NCI-H526 treated with DMSO at 0.1 percent for 48 hours (cell line): ENCODE measurements around the gene GDF2.

Source experiments
- DNase-seq: peaks from one replicate; lab custom pipeline; 2025; lab: John Stamatoyannopoulos, UW

The GDF2 gene

GRCh38 chr10:47322300-47323061, at the start of gene GDF2:
TSS of gene GDF2 (plus strand) at chr10:47322454. CDS start at chr10:47322669, 215 bp downstream.
- DNase-seq, result no peak

- DNase-seq, result no peak
Observed at GRCh38 chr10:47276071-47276470, 46.2 kb upstream of the GDF2 start.

- no peak for DNase-seq
Observed at GRCh38 chr10:47276576-47277351, 45.5 kb upstream of the GDF2 start.

- no peak for DNase-seq
Observed at GRCh38 chr10:47277352-47278151, 44.7 kb upstream of the GDF2 start.

- DNase-seq, result no peak
Observed at GRCh38 chr10:47278152-47278473, 44.1 kb upstream of the GDF2 start.

GRCh38 chr10:47278720-47279119, 43.5 kb upstream of the GDF2 start:
- no peak for DNase-seq

GRCh38 chr10:47279276-47279675, 43.0 kb upstream of the GDF2 start:
- DNase-seq, result no peak

GRCh38 chr10:47282005-47282656, 40.1 kb upstream of the GDF2 start:
- DNase-seq, result no peak

GRCh38 chr10:47282657-47283018, 39.6 kb upstream of the GDF2 start:
- DNase-seq, result no peak

DNA sequence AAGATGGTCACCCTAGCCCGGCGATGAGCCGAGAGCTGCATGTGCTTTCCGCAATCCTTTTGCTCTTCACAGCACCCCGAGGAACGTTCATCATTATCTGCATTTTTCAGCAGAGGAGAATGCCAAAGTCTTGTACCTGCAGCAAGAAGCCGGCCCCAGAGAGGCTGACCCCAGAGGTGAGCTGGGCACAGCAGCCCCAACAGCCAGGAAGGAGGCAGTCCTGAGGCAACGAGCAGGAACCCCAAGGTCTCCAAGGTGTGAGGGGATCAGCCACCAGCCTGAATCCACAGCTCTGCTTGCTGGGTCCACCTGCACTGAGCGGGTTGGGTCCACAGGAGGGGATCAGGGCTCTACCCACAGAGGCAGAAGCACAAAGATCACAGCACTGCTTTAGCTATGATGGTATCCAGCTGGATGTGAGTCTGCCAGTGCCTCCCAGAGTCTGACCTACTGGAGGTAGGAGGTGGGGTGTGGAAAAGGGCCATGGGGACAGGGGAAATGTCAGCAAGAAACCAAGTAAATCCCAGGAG, 39.1 kb upstream of the GDF2 start:
- DNase-seq, result no peak

DNA sequence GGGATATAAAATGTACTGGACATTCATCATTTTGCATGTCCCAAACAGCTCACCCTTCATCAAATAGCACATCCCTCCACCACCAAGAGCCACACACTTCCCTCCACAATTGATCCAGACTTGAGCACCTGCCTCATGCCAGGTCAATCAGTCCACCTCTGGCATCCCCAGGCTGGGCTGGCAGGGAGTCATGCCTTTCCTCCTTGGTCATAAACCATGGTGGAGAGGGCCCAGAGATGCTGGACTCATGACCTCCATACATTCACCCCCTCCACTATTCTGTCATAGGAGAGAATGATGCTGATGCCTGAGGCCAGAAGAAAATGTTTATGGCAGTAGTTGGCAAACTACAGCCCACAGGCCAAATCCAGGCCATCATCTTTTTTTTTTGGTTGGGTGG, 38.4 kb upstream of the GDF2 start:
- DNase-seq, result no peak

DNA sequence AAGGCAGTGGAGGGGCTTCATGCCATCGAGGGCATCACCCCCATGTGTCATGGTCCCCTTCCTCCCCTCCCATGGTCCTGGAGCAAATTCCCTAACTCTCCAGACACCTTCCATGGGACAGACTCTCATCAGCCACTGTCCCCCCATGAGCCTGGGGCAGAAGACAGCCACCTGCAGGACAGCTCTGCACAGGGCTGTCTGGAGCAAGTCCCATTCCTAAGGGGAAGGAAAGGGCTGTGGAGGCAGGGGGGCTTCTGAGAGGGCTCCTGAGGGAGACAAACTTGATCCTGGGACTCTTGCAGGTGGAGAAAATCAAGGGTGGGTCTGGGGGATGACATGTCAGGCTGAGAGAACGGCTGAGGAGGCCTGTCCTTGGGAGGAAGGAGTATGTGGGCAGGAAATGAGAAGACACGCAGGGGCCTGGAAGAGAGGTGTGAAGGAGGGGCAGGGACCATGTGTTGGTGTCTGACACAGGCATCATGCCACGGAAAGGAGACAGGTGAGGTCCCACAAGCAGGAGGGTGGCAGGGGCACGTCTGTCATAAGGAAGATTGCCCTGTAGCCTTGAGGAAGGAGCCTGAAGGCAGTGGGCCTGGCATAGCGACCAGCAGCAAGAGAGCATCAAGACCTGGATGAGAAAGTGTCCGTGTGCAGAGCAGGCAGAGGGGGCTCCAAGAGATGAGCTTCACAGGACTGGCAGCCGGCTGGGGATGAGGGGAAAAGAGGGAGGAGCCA, 36.7 kb upstream of the GDF2 start:
- no peak for DNase-seq

- DNase-seq, result no peak
Observed at GRCh38 chr10:47286116-47286505, 36.1 kb upstream of the GDF2 start.

DNA sequence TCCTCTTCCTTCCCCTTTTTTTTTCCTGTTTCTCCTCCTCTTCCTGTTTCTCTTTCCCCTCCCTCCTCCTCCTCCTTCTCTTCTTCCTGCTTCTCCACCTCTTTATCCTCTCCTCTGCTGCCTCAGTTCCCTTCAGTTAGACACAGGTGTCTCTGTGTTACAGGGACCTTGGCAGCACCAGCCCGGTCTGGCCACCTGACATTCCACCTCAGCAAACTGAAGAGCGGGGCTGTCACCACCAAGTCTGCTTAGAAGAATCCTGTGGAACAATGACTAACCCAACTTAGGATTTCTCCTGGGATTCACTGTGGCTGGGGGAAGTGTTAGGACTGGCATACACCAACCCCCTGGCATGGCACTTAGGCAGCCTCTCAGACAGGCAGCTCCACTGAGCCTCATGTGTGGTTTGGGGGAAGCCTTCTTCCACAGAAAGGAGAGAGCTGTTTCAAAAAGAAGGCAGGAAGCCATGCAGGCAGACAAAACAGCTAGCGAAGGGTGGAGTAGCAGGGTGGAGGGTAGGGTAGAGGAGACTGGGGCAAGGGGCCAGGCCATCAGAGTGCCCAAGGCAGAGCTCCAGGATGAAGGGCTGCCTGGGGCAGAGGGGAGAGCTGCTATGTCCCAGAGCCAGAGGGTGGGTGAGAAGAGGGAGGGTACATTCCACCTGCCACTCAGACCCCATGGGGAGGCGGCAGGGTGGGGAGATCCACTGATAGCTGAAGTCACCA, 35.5 kb upstream of the GDF2 start:
- DNase-seq, result no peak

DNA sequence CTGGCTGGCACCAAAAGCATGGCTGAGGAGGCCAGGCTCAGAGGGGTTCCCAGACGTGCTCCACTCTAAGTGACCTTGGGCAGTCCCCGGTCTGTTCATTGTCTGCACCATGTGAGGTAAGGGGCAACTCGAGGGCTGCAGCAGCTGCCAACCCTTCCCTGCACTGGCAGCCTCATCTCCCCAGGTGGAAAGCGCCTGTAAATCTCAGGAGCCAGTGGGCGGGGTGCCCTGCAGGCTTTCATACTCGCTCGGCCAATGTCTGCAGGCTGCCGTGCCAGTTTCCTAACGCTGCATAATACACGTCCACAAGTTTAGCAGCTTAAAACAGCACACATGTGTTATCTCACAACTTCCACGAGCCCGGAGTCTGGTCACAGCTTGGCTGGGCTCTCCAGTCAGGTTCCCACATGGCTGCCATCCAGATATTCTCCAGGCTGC, 34.9 kb upstream of the GDF2 start:
- no peak for DNase-seq

DNA sequence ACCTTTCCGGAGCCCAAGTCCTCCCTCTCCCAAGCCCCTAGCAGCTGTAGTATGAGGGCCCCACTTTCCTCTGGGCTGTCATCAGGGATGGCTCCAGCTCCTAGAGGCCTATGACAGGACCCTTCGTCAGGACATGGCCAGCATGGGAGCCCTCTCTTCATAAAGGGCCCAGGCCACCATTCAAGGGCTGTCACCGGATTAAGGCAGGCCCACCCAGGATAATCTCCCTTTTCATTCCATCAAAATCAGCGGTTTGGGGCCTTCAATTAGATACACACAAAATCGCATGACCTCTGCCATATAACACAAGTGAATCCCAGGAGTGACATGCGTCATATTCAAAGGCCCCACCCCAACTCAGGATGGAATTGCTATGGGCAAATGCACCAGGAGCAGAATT, 34.4 kb upstream of the GDF2 start:
- no peak for DNase-seq

DNA sequence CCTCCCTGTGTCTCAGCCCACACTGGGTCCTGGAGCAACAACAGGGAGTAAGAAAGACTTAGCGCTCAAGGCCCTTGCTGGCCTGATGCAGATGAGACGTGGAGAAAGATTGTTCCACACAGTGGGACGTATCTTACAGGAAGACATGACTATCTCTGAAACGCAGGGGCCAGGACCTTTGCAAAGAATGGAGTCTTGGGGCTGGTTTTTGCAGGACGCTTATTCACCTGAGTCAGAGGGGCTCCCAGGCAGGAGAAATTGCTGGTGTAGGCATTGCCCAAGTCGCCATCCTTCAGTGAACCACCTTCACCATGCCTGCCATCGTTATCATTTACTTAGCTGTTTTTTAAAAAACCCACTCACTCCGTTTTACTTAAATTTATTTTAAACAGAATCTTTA, 34.0 kb upstream of the GDF2 start:
- no peak for DNase-seq

GRCh38 chr10:47288916-47289495, 33.2 kb upstream of the GDF2 start:
- no peak for DNase-seq

GRCh38 chr10:47289921-47290320, 32.3 kb upstream of the GDF2 start:
- DNase-seq, result no peak

DNA sequence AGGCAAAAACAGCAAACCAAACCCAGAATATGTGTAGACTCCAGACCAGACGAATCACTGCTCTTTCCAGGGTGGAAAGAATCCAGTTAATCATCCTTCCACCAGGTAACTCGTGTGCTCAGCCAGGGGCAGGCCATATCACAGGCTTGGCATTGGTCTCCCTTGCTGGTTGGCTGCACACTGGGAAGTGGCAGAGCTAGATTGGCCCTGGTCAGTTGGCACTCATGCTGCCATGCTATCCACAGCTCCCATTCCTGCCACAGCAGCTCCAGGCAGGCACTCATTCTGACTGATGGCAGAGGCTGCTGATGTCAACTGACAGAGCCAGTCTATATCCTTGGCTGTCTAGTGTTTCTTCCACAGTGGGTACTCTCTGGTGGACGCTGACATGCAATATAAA, 31.9 kb upstream of the GDF2 start:
- DNase-seq, result no peak
